HFFc6 (cell line): ENCODE data around the gene ZNF793. TPM values are rescaled to one million over a fixed set of nuclear protein-coding genes. Genes with fewer than 3 reads are reported as not detected.

ENCODE experiments used
- DNase-seq: peaks from one replicate; pipeline ENCODE4 v3.0.0-alpha.2; 2018
- H3K27ac Mint-ChIP-seq: 2 replicates; pipeline ENCODE4 v1.8.0; 2020; ENCODE audit warnings: mild to moderate bottlenecking, mixed read lengths
- H3K27me3 Mint-ChIP-seq: 2 replicates; pipeline ENCODE4 v1.8.0; 2021; ENCODE audit warnings: mild to moderate bottlenecking, moderate library complexity, mixed read lengths; ENCODE audit not compliant: insufficient read depth
- H3K36me3 Mint-ChIP-seq: 2 replicates; pipeline ENCODE4 v1.8.0; 2021; ENCODE audit warnings: low read depth, mixed read lengths
- H3K4me1 Mint-ChIP-seq: 2 replicates; pipeline ENCODE4 v1.8.0; 2020; ENCODE audit warnings: low read depth, mixed read lengths
- H3K4me3 Mint-ChIP-seq: 2 replicates; pipeline ENCODE4 v1.8.0; 2020; ENCODE audit warnings: mild to moderate bottlenecking, moderate library complexity, mixed read lengths
- H3K9me3 Mint-ChIP-seq: 2 replicates; pipeline ENCODE4 v1.8.0; 2020; ENCODE audit warnings: mild to moderate bottlenecking, mixed read lengths
- total RNA-seq, 6 experiments: library from RNA; stranded (reverse); fragmentation: NEBNext Ultra II Directional; extraction: Animal tissue kit (Norgen Biotek cat#: 25700); gene quantifications; 2 replicates in 1 of 6; 3 replicates in 5 of 6; pipeline ENCODE4 v1.2.3, GENCODE V29; 2021
- TF ChIP-seq, protein P1 (sequence below): fragments of 200-600 bp; sonication (generic); IDR thresholded peaks from 2 replicates; pipeline ENCODE4 v1.5.0; 2021; ENCODE audit warnings: antibody characterized with exemption, mild to moderate bottlenecking

The ZNF793 gene
- total RNA-seq, 6 experiments from 2014 or later, result 0.43 to 3.4 (median 0.70) TPM

DNA sequence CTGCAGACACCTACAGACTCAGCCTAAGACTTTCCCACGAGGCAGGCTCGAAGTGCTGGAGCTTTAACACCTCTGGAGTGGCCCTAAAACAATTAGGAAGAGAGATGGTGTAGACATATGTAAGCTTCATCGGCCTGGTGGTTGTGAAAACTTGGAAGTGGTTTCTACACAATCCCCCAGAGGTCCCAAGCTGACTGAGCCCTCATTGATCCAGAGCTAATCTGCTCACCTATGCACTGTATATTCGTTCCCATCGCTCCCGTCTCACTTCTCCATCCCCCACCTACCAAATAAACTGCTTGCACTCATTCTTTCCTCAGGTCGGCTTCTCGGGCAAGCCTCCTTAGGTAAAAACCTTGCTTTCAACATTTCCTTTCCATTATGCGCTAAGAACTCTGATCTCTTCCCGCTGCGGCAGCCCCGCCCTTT, 767 bp upstream of the ZNF793 start:
- H3K4me1 Mint-ChIP-seq, result no peaks in the 10 kb centered on the region
- no peak overlapping the region for H3K27ac Mint-ChIP-seq
- H3K4me3 Mint-ChIP-seq, result no peak overlapping the region
- peaks cover 36% of the 10 kb centered on the region for H3K9me3 Mint-ChIP-seq
- TF ChIP-seq, protein P1, sequence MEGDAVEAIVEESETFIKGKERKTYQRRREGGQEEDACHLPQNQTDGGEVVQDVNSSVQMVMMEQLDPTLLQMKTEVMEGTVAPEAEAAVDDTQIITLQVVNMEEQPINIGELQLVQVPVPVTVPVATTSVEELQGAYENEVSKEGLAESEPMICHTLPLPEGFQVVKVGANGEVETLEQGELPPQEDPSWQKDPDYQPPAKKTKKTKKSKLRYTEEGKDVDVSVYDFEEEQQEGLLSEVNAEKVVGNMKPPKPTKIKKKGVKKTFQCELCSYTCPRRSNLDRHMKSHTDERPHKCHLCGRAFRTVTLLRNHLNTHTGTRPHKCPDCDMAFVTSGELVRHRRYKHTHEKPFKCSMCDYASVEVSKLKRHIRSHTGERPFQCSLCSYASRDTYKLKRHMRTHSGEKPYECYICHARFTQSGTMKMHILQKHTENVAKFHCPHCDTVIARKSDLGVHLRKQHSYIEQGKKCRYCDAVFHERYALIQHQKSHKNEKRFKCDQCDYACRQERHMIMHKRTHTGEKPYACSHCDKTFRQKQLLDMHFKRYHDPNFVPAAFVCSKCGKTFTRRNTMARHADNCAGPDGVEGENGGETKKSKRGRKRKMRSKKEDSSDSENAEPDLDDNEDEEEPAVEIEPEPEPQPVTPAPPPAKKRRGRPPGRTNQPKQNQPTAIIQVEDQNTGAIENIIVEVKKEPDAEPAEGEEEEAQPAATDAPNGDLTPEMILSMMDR, result no peak
- peaks cover 2% of the 10 kb centered on the region; the same call in 1 of the 2 replicates for H3K27me3 Mint-ChIP-seq
- no peak for DNase-seq
- H3K36me3 Mint-ChIP-seq, result peaks cover 23% of the 10 kb centered on the region

DNA sequence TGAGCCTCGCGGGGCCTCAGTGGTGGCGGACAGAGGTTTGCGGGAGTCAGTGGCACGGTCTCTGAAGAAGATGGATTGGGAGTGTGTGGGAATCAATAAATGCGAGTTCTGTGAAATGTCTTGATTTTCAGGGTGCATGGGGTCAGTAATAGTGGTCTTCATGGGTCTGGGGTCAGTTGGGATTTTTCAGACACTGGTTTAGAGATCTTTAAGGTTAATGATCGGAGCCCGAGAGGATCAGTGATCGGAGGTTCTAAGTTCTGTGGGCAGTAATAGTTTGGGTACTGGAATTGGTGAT, 377 bp downstream of the ZNF793 start:
- no peaks in the 10 kb centered on the region for H3K4me1 Mint-ChIP-seq
- peaks cover 17% of the 10 kb centered on the region for H3K36me3 Mint-ChIP-seq
- no peak overlapping the region for H3K27ac Mint-ChIP-seq
- H3K4me3 Mint-ChIP-seq, result no peak overlapping the region
- TF ChIP-seq, protein P1, result no peak
- no peak for DNase-seq
- peaks cover 3% of the 10 kb centered on the region; the same call in 1 of the 2 replicates for H3K27me3 Mint-ChIP-seq
- peaks cover 30% of the 10 kb centered on the region for H3K9me3 Mint-ChIP-seq

DNA sequence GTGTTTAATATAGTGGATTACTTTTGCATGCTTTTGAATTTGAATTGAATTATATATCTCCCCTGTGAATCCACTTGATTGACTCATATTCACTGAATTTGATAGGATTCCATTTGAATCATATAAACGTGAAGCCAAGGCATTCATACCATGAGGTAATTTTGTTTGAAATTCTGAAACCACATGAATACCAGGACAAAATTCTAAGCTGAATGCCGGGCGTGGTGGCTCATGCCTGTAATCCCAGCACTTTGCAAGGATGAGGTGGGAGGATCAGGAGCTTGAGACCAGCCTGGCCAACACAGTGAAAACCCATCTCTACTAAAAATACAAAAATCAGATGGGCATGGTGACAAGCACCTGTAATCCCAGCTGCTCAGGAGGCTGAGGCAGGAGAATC, 4.4 kb downstream of the ZNF793 start:
- TF ChIP-seq, protein P1, result no peak
- Mint-ChIP-seq H3K4me3 (no peak overlapping the region), H3K4me1 (no peaks in the 10 kb centered on the region), H3K36me3 (peaks cover 21% of the 10 kb centered on the region), H3K27ac (no peak overlapping the region), H3K9me3 (peaks cover 40% of the 10 kb centered on the region), H3K27me3 (peaks cover 2% of the 10 kb centered on the region; the same call in 1 of the 2 replicates)
- no peak for DNase-seq

DNA sequence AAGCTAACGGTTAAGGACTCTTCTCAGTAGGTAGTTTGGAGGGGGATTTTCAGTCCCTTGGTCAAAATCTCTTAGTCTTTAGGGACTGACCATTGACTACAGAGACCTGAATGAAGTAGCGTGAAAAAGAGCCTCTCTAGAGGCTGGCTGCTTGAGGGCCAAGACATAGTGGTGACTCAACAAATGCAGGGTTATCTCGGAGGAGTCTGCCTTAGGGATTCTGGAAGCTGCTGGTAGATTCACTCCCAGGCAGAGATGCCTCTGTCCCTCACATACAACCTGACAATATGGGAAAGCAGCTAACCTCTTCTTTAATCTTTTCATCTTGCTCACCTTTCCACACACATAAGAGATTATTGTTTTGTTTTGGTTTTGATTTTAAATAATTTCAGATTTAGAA, 5.1 kb downstream of the ZNF793 start:
- TF ChIP-seq, protein P1, result no peak

DNA sequence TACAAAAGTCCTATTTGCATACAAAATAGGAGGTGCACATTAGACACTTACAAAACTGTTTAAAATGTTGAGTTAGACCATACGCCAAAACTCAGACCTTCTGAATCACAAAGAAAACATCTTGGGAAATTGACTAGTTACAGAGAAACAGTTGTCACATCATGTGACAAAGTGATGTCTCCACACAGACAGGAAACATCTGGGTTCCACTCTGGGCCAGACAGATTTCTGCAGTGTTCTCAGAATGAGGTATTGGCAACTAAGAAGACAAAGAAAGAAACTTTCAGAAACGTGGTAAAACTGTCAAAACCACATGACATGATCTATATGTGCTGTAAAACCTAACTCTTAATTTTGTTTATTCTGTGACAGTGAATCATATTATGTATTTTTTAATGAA, 6.7 kb downstream of the ZNF793 start:
- no peak for DNase-seq
- Mint-ChIP-seq H3K9me3 (peaks cover 54% of the 10 kb centered on the region), H3K4me3 (no peak overlapping the region), H3K4me1 (no peaks in the 10 kb centered on the region), H3K36me3 (peaks cover 27% of the 10 kb centered on the region), H3K27me3 (peaks cover 2% of the 10 kb centered on the region; the same call in 1 of the 2 replicates), H3K27ac (no peak overlapping the region)
- TF ChIP-seq, protein P1, result no peak

More for the DNA sequence above, 5.1 kb downstream of the ZNF793 start:
- Mint-ChIP-seq H3K4me1 (no peaks in the 10 kb centered on the region), H3K36me3 (peaks cover 21% of the 10 kb centered on the region), H3K4me3 (no peak overlapping the region), H3K9me3 (peaks cover 43% of the 10 kb centered on the region), H3K27ac (no peak overlapping the region), H3K27me3 (peaks cover 2% of the 10 kb centered on the region; the same call in 1 of the 2 replicates)
- DNase-seq, result no peak

DNA sequence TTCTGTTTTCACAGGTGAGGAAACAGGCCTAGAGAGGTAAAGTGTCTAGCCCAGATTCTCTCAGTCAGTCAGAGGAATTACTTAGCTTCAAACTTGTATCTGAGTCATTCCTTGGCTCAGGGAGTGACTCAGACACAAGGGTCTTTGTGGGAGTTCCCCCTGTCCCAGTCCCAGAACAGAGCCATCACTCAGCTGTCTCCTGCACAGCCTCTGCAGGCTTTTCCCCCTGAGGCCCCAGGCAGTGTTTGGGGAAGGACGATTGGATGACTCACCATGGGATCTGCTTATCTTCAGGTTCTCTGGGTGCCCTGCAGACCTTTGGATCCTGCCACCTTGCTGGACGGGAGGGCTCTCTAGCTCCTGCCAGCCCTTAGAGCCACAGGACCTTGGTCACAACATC, 13.2 kb downstream of the ZNF793 start:
- DNase-seq, result no peak

More for the DNA sequence above, 13.2 kb downstream of the ZNF793 start:
- no peak overlapping the region for H3K27ac Mint-ChIP-seq
- peaks cover 27% of the 10 kb centered on the region for H3K36me3 Mint-ChIP-seq
- H3K4me1 Mint-ChIP-seq, result no peaks in the 10 kb centered on the region
- H3K4me3 Mint-ChIP-seq, result no peak overlapping the region
- TF ChIP-seq, protein P1, result no peak
- no peaks in the 10 kb centered on the region for H3K27me3 Mint-ChIP-seq
- H3K9me3 Mint-ChIP-seq, result peaks cover 73% of the 10 kb centered on the region
